Choroid plexus epithelial cell (primary cell): ENCODE measurements around the gene ISY1.

Experiments
- DNase-seq: peaks from one replicate; pipeline ENCODE4 v3.0.0-alpha.2; 2010; ENCODE audit warnings: low read depth
- H3K4me3 ChIP-seq: 2 replicates; pipeline ENCODE4 v1.5.1; 2011; ENCODE audit warnings: low read depth, mild to moderate bottlenecking, control low read depth, low read length, moderate library complexity
- CTCF ChIP-seq: conservative IDR thresholded peaks from 2 replicates; pipeline ENCODE4 v1.5.1; 2011; ENCODE audit warnings: low read depth, mild to moderate bottlenecking, control low read depth, inconsistent platforms, low read length, moderate library complexity

ISY1 gene

GRCh38 chr3:129122412-129123011 lies 38.4 kb downstream of the ISY1 start:
- TF ChIP-seq CTCF: no peak
- peak overlapping the region; percentile 87 for H3K4me3 ChIP-seq
- peak; percentile 28 for DNase-seq

DNA sequence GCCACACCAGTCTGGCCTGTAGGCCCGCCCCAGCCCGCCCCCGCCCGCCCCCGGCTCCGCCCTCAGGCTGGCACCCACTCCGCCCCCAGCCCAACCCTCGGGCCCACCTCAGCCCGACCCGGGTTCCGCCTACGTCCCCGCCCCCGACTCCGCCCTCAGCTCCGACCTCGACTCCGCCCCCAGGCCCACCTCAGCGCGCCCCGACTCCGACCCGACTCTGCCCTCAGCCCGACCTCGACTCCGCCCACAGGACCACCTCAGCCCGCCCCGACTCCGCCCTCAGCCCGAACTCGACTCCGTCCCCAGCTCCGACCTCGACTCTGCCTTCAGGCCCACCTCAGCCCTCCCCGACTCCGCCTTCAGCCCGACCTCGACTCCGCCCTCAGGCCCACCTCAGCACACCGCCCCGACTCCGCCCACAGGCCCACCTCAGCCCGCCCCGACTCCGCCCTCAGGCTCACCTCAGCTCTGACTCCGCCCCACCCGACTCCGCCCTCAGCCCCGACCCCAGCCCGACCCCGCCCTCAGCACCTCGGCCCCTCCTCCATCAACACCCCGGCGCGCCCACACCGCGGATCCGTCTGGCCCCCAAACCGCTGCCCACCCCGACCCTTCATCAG lies 39.0 kb downstream of the ISY1 start, which contains the start of gene RAB43:
RAB43 (minus strand) TSS at position 13 of the 620 bp plus-strand sequence. CDS start 315 bp downstream, outside the sequence.
- TF ChIP-seq CTCF: no peak
- DNase-seq: peak; percentile 87
- peak within 1 kb of the TSS; percentile 87 for H3K4me3 ChIP-seq

DNA sequence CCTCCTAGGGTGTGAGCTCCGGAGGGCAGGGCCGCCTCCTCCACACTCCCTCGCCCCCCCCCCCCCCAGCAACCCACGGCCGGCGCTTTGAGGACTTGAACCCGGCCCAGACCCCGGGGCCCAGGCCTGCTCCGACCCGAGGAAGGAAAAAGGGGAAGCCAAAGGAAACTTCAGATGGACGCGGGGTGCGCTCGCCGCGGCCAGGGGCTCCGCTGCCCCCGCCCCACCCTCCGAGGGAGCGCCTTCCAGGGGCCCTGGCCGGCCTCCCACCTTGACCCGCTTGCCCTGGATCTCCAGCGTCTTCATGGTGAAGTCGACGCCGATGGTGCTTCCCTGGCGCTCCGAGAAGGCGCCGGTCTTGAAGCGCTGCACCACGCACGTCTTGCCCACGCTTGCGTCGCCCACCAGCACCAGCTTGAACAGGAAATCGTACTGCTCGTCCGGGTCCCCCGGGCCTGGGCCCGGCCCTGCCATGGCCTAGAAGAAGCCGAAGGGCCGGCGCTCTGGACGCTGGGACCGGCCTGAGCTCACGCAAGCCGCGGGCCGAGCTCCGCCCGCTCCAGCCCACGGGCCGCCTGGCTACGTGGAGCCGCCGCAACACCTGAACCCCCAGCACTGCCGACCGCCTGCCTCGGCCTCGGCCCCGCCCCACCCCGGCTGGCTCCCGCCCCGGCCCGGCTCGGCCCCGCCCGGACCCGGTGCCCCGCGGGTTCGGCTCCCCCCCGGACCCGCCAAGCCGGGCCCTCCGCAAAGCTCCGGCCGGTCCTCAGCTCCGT lies 39.7 kb downstream of the ISY1 start:
- peak; percentile 56 for DNase-seq
- peak overlapping the region; percentile 87 for H3K4me3 ChIP-seq
- TF ChIP-seq CTCF: no peak

GRCh38 chr3:129120254-129121004 lies 40.4 kb downstream of the ISY1 start:
- TF ChIP-seq CTCF: peak; percentile 49
- peak; percentile 92 for DNase-seq
- peak overlapping the region; percentile 87 for H3K4me3 ChIP-seq

GRCh38 chr3:129119365-129120100 lies 41.3 kb downstream of the ISY1 start:
- DNase-seq: peak; percentile 17
- peak overlapping the region; percentile 87 for H3K4me3 ChIP-seq
- no peak for TF ChIP-seq CTCF

GRCh38 chr3:129118745-129119144 lies 42.1 kb downstream of the ISY1 start:
- H3K4me3 ChIP-seq: peak overlapping the region; percentile 87
- no peak for DNase-seq
- TF ChIP-seq CTCF: no peak
